Thyroid gland (tissue), 4 donors: Measurements from ENCODE around the gene CA10. TPM values are rescaled to one million over a fixed set of nuclear protein-coding genes. Genes with fewer than 3 reads are reported as not detected.

Experiments used
- DNase-seq, 2 donors: peaks; one replicate each; pipeline ENCODE4 v3.0.0-alpha.2; 2019
- H3K27ac ChIP-seq, 3 donors: fragments of 200-600 bp; sonication (generic); 1 replicate in 2 of 3; 2 replicates in 1 of 3; pipeline ENCODE4 v1.5.1; 2016 to 2019; ENCODE audit warnings: mild to moderate bottlenecking in 1 of 3, moderate library complexity in 1 of 3
- H3K27me3 ChIP-seq: fragments of 200-600 bp; sonication (generic); one replicate; pipeline ENCODE4 v1.5.1; 2019
- H3K36me3 ChIP-seq, 2 donors: fragments of 200-600 bp; sonication (generic); one replicate each; pipeline ENCODE4 v1.5.1; 2016 to 2019
- H3K4me1 ChIP-seq, 2 donors: fragments of 200-600 bp; sonication (generic); one replicate each; pipeline ENCODE4 v1.5.1; 2017 to 2019
- H3K4me3 ChIP-seq, 3 donors: fragments of 200-600 bp; sonication (generic); replicated peaks in 1 of 3; 1 replicate in 2 of 3; 2 replicates in 1 of 3; pipeline ENCODE4 v1.5.1; 2016; ENCODE audit warnings: mild to moderate bottlenecking in 1 of 3
- H3K9me3 ChIP-seq: fragments of 200-600 bp; sonication (generic); one replicate; pipeline ENCODE4 v1.5.1; 2017
- POLR2A ChIP-seq, 2 donors: fragments of 450-650 bp; IDR thresholded peaks; one replicate each; pipeline ENCODE4 v1.6.1; 2017; ENCODE audit warnings: antibody characterized with exemption in 2 of 2, mild to moderate bottlenecking in 2 of 2, moderate library complexity in 1 of 2
- WGBS, 2 donors: methylation state at CpG; one replicate each; pipeline ENCODE4 v1.1.5; 2017; 5-methylcytosine and 5-hydroxymethylcytosine counted together
- intact Hi-C: fragments of 100-400 bp; cut with DNase I; formaldehyde crosslinking; loops from one replicate; pipeline ENCODE4 v1.15.1; 2023
- total RNA-seq, 4 donors: library from RNA; depleted of rRNA; stranded (reverse); fragments of >200 nt; gene quantifications; one replicate each; pipeline ENCODE4 v1.2.3, GENCODE V29; 2016
- TF ChIP-seq, protein P1 (sequence below), 6 experiments: fragments of 200-600 bp in 3 of 6; fragments of 450-650 bp in 3 of 6; sonication (generic) in 3 of 6; IDR thresholded peaks; one replicate each; pipeline ENCODE4 v1.5.1; 2016 to 2019; ENCODE audit warnings: antibody characterized with exemption in 6 of 6, mild to moderate bottlenecking in 2 of 6, inconsistent platforms in 1 of 6, moderate library complexity in 1 of 6

CA10 gene
- total RNA-seq, 4 donors from 2014 or later, result not detected

- no peak overlapping the region for H3K27ac ChIP-seq
- WGBS, 2 donors, result 82 to 86% methylated on average over 2 of the region's 2 CpGs
- H3K36me3 ChIP-seq, result no peaks in the 10 kb centered on the region
- TF ChIP-seq, protein P1, sequence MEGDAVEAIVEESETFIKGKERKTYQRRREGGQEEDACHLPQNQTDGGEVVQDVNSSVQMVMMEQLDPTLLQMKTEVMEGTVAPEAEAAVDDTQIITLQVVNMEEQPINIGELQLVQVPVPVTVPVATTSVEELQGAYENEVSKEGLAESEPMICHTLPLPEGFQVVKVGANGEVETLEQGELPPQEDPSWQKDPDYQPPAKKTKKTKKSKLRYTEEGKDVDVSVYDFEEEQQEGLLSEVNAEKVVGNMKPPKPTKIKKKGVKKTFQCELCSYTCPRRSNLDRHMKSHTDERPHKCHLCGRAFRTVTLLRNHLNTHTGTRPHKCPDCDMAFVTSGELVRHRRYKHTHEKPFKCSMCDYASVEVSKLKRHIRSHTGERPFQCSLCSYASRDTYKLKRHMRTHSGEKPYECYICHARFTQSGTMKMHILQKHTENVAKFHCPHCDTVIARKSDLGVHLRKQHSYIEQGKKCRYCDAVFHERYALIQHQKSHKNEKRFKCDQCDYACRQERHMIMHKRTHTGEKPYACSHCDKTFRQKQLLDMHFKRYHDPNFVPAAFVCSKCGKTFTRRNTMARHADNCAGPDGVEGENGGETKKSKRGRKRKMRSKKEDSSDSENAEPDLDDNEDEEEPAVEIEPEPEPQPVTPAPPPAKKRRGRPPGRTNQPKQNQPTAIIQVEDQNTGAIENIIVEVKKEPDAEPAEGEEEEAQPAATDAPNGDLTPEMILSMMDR (IDR thresholded peaks at IDR 0.05), result no peak
- no peak for TF ChIP-seq POLR2A (IDR thresholded peaks at IDR 0.05)
- no peaks in the 10 kb centered on the region for H3K4me1 ChIP-seq
- no peaks in the 10 kb centered on the region for H3K27me3 ChIP-seq
- intact Hi-C loops, result no loop called here
- DNase-seq, result no peak
- H3K9me3 ChIP-seq, result no peaks in the 10 kb centered on the region
- H3K4me3 ChIP-seq, result no peak overlapping the region
Observed at GRCh38 chr17:51707216-51707615, 451.3 kb downstream of the CA10 start.

DNA sequence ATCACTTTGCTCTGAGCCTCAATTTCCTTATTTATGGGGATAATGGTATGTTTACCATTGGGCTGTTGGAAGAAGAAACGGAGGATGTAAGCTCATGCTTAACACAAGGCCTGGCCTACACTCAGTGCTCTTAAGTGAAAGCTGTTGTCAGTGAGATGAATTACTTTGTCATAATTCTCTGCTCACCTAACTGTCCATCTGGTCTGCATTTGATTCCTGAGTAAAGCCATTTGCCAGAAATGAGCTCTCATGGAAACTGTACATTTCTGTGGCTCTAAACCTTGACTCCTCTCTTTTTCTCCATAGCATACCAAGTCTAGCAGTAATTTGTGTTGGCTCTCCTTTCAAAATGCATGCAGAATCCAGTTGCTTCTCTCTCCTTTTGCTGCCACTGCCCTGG is 452.4 kb downstream of the CA10 start:
- intact Hi-C loops, result no loop called here

DNA sequence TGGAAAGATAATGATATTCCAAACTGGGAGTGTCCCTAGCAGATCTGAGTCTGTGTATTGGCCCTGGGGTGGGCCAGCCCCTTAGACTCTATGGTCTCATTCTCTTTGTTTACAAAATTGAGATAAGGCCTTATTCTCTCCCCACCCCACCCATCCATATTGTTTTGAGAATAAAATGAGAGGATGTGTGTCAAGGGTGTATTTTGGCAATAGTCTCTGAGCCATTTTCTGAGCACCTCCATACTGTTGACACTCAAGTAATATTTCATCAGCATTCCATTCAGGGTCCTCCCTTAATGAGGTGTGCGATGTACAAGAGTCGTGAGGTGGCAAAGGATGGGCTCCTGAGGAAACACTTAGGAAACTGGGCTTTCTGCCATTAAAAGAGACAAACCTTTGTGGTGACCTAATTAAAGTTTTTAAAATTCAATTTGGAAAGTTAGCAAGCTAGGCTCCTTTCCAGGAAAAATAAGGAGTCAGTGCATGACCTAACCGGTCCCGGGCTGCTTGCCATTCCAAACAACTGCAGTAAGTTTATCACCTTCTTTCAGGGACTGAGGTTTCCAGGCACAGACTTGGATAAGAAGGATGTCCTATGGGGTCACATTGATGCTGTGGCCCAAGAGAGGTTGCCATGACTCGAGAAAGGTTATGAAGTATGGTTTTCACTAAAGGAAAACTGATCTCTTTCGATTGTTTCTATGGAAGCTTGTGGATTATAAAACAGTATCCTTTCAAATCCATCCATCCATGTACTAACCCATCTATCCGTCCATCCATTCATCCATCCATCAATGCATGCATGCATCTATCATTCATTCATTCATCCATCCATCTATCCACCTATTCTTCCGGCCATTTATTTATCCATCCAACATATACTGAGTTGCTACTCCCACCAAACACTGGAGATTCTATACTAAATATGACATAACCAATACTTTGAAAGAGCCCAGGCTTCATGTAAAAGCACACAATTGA is 454.9 kb downstream of the CA10 start:
- WGBS, 2 donors, result 59 to 63% methylated on average over 8 of the region's 8 CpGs
- TF ChIP-seq POLR2A (IDR thresholded peaks at IDR 0.05), result no peak
- TF ChIP-seq, protein P1 (IDR thresholded peaks at IDR 0.05), result no peak
- no peak overlapping the region for H3K4me3 ChIP-seq
- no peaks in the 10 kb centered on the region for H3K36me3 ChIP-seq
- DNase-seq, result peak; percentile 43 to 52
- no peaks in the 10 kb centered on the region for H3K4me1 ChIP-seq
- no peak overlapping the region for H3K27ac ChIP-seq
- intact Hi-C loops, result no loop called here
- no peaks in the 10 kb centered on the region for H3K27me3 ChIP-seq
- H3K9me3 ChIP-seq, result no peaks in the 10 kb centered on the region

More for the DNA sequence above, 452.4 kb downstream of the CA10 start:
- H3K4me3 ChIP-seq, result no peak overlapping the region
- H3K27me3 ChIP-seq, result no peaks in the 10 kb centered on the region
- no peaks in the 10 kb centered on the region for H3K4me1 ChIP-seq
- 96 to 100% methylated on average over 1 of the region's 1 CpG for WGBS, 2 donors
- TF ChIP-seq, protein P1 (IDR thresholded peaks at IDR 0.05), result no peak
- no peak for TF ChIP-seq POLR2A (IDR thresholded peaks at IDR 0.05)
- no peaks in the 10 kb centered on the region for H3K36me3 ChIP-seq
- no peaks in the 10 kb centered on the region for H3K9me3 ChIP-seq
- no peak for DNase-seq
- no peak overlapping the region for H3K27ac ChIP-seq

DNA sequence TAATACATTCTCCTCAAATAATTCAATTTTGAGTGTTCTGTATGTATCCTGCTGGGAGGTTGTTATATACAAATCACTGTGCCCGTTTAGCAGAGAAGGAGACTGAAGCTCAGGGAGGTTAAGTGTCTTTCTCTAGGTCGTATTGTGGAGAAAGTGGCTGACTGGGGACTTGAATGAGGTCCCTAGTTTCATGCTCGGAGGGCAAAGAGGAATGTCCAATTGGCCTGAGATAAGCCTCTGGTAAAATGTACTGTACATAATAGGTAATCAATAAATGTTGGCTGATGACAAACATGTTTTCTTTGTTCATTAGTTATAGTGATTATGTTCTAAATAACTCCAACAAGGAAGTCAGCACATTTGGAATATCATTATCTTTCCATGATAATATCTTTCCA is 455.6 kb downstream of the CA10 start:
- Histone ChIP-seq H3K27ac (no peak overlapping the region), H3K27me3 (no peaks in the 10 kb centered on the region), H3K9me3 (no peaks in the 10 kb centered on the region), H3K4me1 (no peaks in the 10 kb centered on the region), H3K36me3 (no peaks in the 10 kb centered on the region), H3K4me3 (no peak overlapping the region)
- TF ChIP-seq, protein P1 (IDR thresholded peaks at IDR 0.05), result no peak
- TF ChIP-seq POLR2A (IDR thresholded peaks at IDR 0.05), result no peak
- WGBS, 2 donors, result 61 to 67% methylated on average over 3 of the region's 3 CpGs
- no peak for DNase-seq
- intact Hi-C loops, result no loop called here

GRCh38 chr17:51701501-51701900 is 457.0 kb downstream of the CA10 start:
- DNase-seq, result no peak
- H3K4me3 ChIP-seq, result no peak overlapping the region
- H3K36me3 ChIP-seq, result no peaks in the 10 kb centered on the region
- H3K9me3 ChIP-seq, result no peaks in the 10 kb centered on the region
- H3K4me1 ChIP-seq, result no peaks in the 10 kb centered on the region
- intact Hi-C loops, result no loop called here
- TF ChIP-seq, protein P1 (IDR thresholded peaks at IDR 0.05), result no peak
- no peak for TF ChIP-seq POLR2A (IDR thresholded peaks at IDR 0.05)
- H3K27ac ChIP-seq, result no peak overlapping the region
- H3K27me3 ChIP-seq, result no peaks in the 10 kb centered on the region
- WGBS, 2 donors, result 85 to 87% methylated on average over 2 of the region's 2 CpGs
